Endothelial cell of umbilical vein (primary cell): ENCODE data around the gene BCL3. TPM values are rescaled to one million over a fixed set of nuclear protein-coding genes. Genes with fewer than 3 reads are reported as not detected.

Experiments
- BruUV-seq: library from RNA; stranded (reverse); fragments of 400-500 nt; replicated peaks from 2 replicates; lab custom pipeline; 2021; lab: Mats Ljungman, UMichigan
- CTCF ChIA-PET: fragments of 300-600, 350-600 bp; sonication (Branson Sonifier 250); formaldehyde crosslinking; loops from one replicate; lab custom pipeline; 2021; ENCODE audit warnings: antibody characterized with exemption, inconsistent platforms; lab: Charles Lee
- POLR2A ChIA-PET: fragments of 300-600, 350-600 bp; sonication (Branson Sonifier 250); formaldehyde crosslinking; loops from one replicate; lab custom pipeline; 2021; ENCODE audit warnings: antibody characterized with exemption, inconsistent platforms; lab: Charles Lee
- DNase-seq: peaks from one replicate; pipeline ENCODE4 v3.0.0-alpha.2; 2011; ENCODE audit warnings: low read depth, low spot score
- FAIRE-seq: peaks from 2 replicates; lab custom pipeline; 2011; peaks lifted over from hg19 to GRCh38; lab: Jason Lieb, UNC
- H2AFZ ChIP-seq: 2 replicates; pipeline ENCODE4 v1.6.0; 2012; ENCODE audit warnings: low read depth, low read length, control low read depth, inconsistent platforms
- H3K27ac ChIP-seq: 2 replicates; pipeline ENCODE4 v1.5.1; 2011; ENCODE audit warnings: low read depth, mild to moderate bottlenecking, control low read depth, low read length, moderate library complexity; ENCODE audit not compliant: insufficient read depth
- H3K27me3 ChIP-seq, 2 experiments: 2 replicates each; pipeline versions ENCODE4 v1.6.0 to v1.6.1; 2011; ENCODE audit warnings: low read length in 2 of 2, mixed read lengths in 1 of 2; ENCODE audit not compliant: control insufficient read depth in 2 of 2, insufficient read depth in 2 of 2
- H3K36me3 ChIP-seq, 2 experiments: 2 replicates in 1 of 2; 3 replicates in 1 of 2; pipeline ENCODE4 v1.5.1; 2011; ENCODE audit warnings: low read length in 2 of 2, mild to moderate bottlenecking in 1 of 2, moderate library complexity in 1 of 2; ENCODE audit not compliant: control insufficient read depth in 2 of 2, insufficient read depth in 2 of 2; ENCODE audit errors: extremely low read depth in 1 of 2
- H3K4me1 ChIP-seq: 3 replicates; pipeline ENCODE4 v1.5.1; 2011; ENCODE audit warnings: mild to moderate bottlenecking, low read length; ENCODE audit not compliant: control insufficient read depth, insufficient read depth; ENCODE audit errors: extremely low read depth
- H3K4me2 ChIP-seq: 2 replicates; pipeline ENCODE4 v1.6.1; 2011; ENCODE audit warnings: low read length, control low read depth, mixed read lengths; ENCODE audit not compliant: insufficient read depth
- H3K4me3 ChIP-seq, 3 experiments: fragments of 200-600 bp in 1 of 3; sonication (generic), shearing (Covaris generic) in 1 of 3; replicated peaks in 1 of 3; 2 replicates each; pipeline ENCODE4 v1.5.1; 2011 to 2016; ENCODE audit warnings: control low read depth in 3 of 3, low read length in 3 of 3, mild to moderate bottlenecking in 2 of 3, inconsistent platforms in 1 of 3, low read depth in 1 of 3, moderate library complexity in 1 of 3; ENCODE audit not compliant: insufficient read depth in 1 of 3
- H3K79me2 ChIP-seq: 2 replicates; pipeline ENCODE4 v1.6.0; 2012; ENCODE audit warnings: low read length, inconsistent platforms; ENCODE audit not compliant: control insufficient read depth, insufficient read depth
- H3K9ac ChIP-seq: replicated peaks from 2 replicates; pipeline ENCODE3; 2011; ENCODE audit warnings: low read length, control low read depth; ENCODE audit not compliant: insufficient read depth; ENCODE audit errors: extremely low read depth
- H3K9me1 ChIP-seq: replicated peaks from 3 replicates; pipeline ENCODE4 v1.6.0; 2011; ENCODE audit warnings: mild to moderate bottlenecking, low read length; ENCODE audit not compliant: control insufficient read depth, insufficient read depth; ENCODE audit errors: extremely low read depth
- H3K9me3 ChIP-seq: replicated peaks from 2 replicates; pipeline ENCODE4 v1.5.1; 2012; ENCODE audit warnings: low read length, inconsistent platforms; ENCODE audit not compliant: control insufficient read depth, insufficient read depth
- H4K20me1 ChIP-seq: replicated peaks from 2 replicates; pipeline ENCODE3; 2011; ENCODE audit warnings: mild to moderate bottlenecking, low read length; ENCODE audit not compliant: control insufficient read depth, insufficient read depth; ENCODE audit errors: extremely low read depth
- EZH2 ChIP-seq: IDR thresholded peaks from 2 replicates; pipeline ENCODE4 v1.6.1; 2012; ENCODE audit warnings: borderline replicate concordance, low read depth, mild to moderate bottlenecking, moderate library complexity, low read length, inconsistent platforms; ENCODE audit not compliant: severe bottlenecking
- FOS ChIP-seq: IDR thresholded peaks from 2 replicates; pipeline ENCODE4 v1.6.1; 2011; ENCODE audit warnings: mild to moderate bottlenecking, low read length, moderate library complexity, borderline replicate concordance; ENCODE audit not compliant: insufficient read depth
- GATA2 ChIP-seq: IDR thresholded peaks from 2 replicates; pipeline ENCODE4 v1.7.0; 2011; ENCODE audit warnings: low read depth, mild to moderate bottlenecking, moderate library complexity, mixed read lengths, low read length; ENCODE audit not compliant: insufficient read length, insufficient read depth
- MYC ChIP-seq: IDR thresholded peaks from one replicate; pipeline ENCODE4 v1.6.1; 2011; ENCODE audit warnings: mild to moderate bottlenecking, low read depth, low read length
- POLR2A ChIP-seq: IDR thresholded peaks from 2 replicates; pipeline ENCODE4 v1.6.1; 2012; ENCODE audit warnings: low read depth, mild to moderate bottlenecking, control low read depth, low read length
- POLR2AphosphoS5 ChIP-seq: IDR thresholded peaks from 2 replicates; pipeline ENCODE4 v1.6.1; 2012; ENCODE audit warnings: low read depth, mild to moderate bottlenecking, control low read depth, low read length, moderate library complexity; ENCODE audit not compliant: insufficient read depth
- dilution Hi-C: fragments of 300-500 bp; cut with MboI; formaldehyde crosslinking; loops from one replicate; pipeline ENCODE4 v1.15.0; 2019; ENCODE audit warnings: low sequenced_read_pairs; ENCODE audit not compliant: extremely low pct_ligation_motif_present
- intact Hi-C: fragments of 100-400 bp; cut with micrococcal nuclease; formaldehyde crosslinking; loops from one replicate; pipeline ENCODE4 v1.10.0; 2022
- polyA plus RNA-seq, 4 experiments: library from polyadenylated mRNA; depleted of rRNA in 3 of 4; stranded (reverse) in 3 of 4; unstranded in 1 of 4; fragments of >200 nt; gene quantifications; 2 replicates each; pipeline versions ENCODE4 v1.2.1 to v1.2.3, GENCODE V29; 2011 to 2012; ENCODE audit warnings: missing spikeins in 1 of 4
- total RNA-seq: library from RNA; stranded (reverse); gene quantifications from 2 replicates; pipeline ENCODE4 v1.2.3, GENCODE V29; 2021
- TF ChIP-seq, protein P1 (sequence below), 2 donors: IDR thresholded peaks; 1 replicate in 1 of 2; 2 replicates in 1 of 2; pipeline ENCODE4 v1.5.1; 2011; ENCODE audit warnings: low read length in 2 of 2, mild to moderate bottlenecking in 2 of 2, moderate library complexity in 2 of 2, control low read depth in 1 of 2, inconsistent platforms in 1 of 2, low read depth in 1 of 2; ENCODE audit not compliant: insufficient read depth in 1 of 2; ENCODE audit errors: extremely low read depth in 1 of 2

BCL3 gene
- total and polyA plus RNA-seq, 2 donors (not counting 3 experiments of a cell fraction or from before 2014, with no cell fraction given) = 11.0 to 26.9 TPM

- FAIRE-seq (no peak), DNase-seq (no peak)
- H3K79me2 ChIP-seq = no peaks in the 10 kb centered on the region
- POLR2A ChIA-PET = no interaction called here
- H4K20me1 ChIP-seq = no peaks in the 10 kb centered on the region
- intact Hi-C loops (loop anchor here (2.0 kb wide), 1 partner anchor 23 kb away; the partner anchor contains the start of gene BCL3), dilution Hi-C loops (no loop called here)
- CTCF ChIA-PET = interaction anchor here (1.1 to 15.8 kb wide), 12 partner anchors 13 to 155 kb away, joined by 3 to 688 read pairs (median 54); partner anchors contain the start of gene CBLC
- no peak overlapping the region for H3K4me2 ChIP-seq
- no peaks in the 10 kb centered on the region for H3K36me3 ChIP-seq
- H2AFZ ChIP-seq = no peak overlapping the region
- H3K27me3 ChIP-seq = no peaks in the 10 kb centered on the region
- no peak overlapping the region for H3K9ac ChIP-seq
- no peak for TF ChIP-seq MYC
- TF ChIP-seq POLR2AphosphoS5 = no peak
- TF ChIP-seq FOS = no peak
- TF ChIP-seq EZH2 = no peak
- no peak for TF ChIP-seq POLR2A
- TF ChIP-seq, protein P1, sequence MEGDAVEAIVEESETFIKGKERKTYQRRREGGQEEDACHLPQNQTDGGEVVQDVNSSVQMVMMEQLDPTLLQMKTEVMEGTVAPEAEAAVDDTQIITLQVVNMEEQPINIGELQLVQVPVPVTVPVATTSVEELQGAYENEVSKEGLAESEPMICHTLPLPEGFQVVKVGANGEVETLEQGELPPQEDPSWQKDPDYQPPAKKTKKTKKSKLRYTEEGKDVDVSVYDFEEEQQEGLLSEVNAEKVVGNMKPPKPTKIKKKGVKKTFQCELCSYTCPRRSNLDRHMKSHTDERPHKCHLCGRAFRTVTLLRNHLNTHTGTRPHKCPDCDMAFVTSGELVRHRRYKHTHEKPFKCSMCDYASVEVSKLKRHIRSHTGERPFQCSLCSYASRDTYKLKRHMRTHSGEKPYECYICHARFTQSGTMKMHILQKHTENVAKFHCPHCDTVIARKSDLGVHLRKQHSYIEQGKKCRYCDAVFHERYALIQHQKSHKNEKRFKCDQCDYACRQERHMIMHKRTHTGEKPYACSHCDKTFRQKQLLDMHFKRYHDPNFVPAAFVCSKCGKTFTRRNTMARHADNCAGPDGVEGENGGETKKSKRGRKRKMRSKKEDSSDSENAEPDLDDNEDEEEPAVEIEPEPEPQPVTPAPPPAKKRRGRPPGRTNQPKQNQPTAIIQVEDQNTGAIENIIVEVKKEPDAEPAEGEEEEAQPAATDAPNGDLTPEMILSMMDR (IDR thresholded peaks at IDR 0.05; ENCODE audit: extremely low read depth in 1 of 2, insufficient read depth in 1 of 2, low read depth in 1 of 2, low read length in 2 of 2) = no peak
- no peak for TF ChIP-seq GATA2
- BruUV-seq = no TSS peak
- no peaks in the 10 kb centered on the region for H3K9me1 ChIP-seq
- H3K4me1 ChIP-seq = peaks cover 29% of the 10 kb centered on the region
- H3K9me3 ChIP-seq = no peaks in the 10 kb centered on the region
- no peak overlapping the region for H3K4me3 ChIP-seq
- H3K27ac ChIP-seq = no peak overlapping the region
These were observed 22.8 kb upstream of the BCL3 start for GRCh38 chr19:44725684-44726083.
